Pulmonary artery endothelial cell (primary cell): ENCODE data around the gene SLIT3. TPM values are rescaled to one million over a fixed set of nuclear protein-coding genes. Genes with fewer than 3 reads are reported as not detected.
"Not testable (repeated sequence)": the region's sequence is repeated elsewhere in the genome, so short reads cannot be mapped to it uniquely, and the experiment has no call there.

ENCODE experiments used
- DNase-seq: peaks from one replicate; pipeline ENCODE4 v3.0.0-alpha.2; 2011; ENCODE audit warnings: low read depth, low spot score
- total RNA-seq: library from RNA; depleted of rRNA; stranded (reverse); fragments of >200 nt; gene quantifications from 2 replicates; pipeline ENCODE4 v1.2.3, GENCODE V29; 2014

Gene SLIT3
- total RNA-seq, 1 donor from 2014 or later: 0.99 TPM

- DNase-seq: no peak
These were observed 640.2 kb downstream of the SLIT3 start for GRCh38 chr5:168660691-168661090.

- no peak for DNase-seq
These were observed 641.6 kb downstream of the SLIT3 start for GRCh38 chr5:168659286-168659847.

GRCh38 chr5:168658394-168658793 is 642.5 kb downstream of the SLIT3 start:
- no peak for DNase-seq

GRCh38 chr5:168656633-168657032 is 644.3 kb downstream of the SLIT3 start:
- no peak for DNase-seq

GRCh38 chr5:168655316-168655715 is 645.6 kb downstream of the SLIT3 start:
- no peak for DNase-seq

- no peak for DNase-seq
These were observed 646.7 kb downstream of the SLIT3 start for GRCh38 chr5:168654211-168654721.

GRCh38 chr5:168653626-168654025 is 647.3 kb downstream of the SLIT3 start:
- no peak for DNase-seq

- no peak for DNase-seq
These were observed 649.3 kb downstream of the SLIT3 start for GRCh38 chr5:168651648-168652047.

- no peak for DNase-seq
These were observed 651.6 kb downstream of the SLIT3 start for GRCh38 chr5:168649306-168649705.

- no peak for DNase-seq
These were observed 652.4 kb downstream of the SLIT3 start for GRCh38 chr5:168648576-168648975.

GRCh38 chr5:168648016-168648415 is 652.9 kb downstream of the SLIT3 start:
- no peak for DNase-seq

- DNase-seq: no peak
These were observed 653.9 kb downstream of the SLIT3 start for GRCh38 chr5:168647083-168647482.

- no peak for DNase-seq
These were observed 654.6 kb downstream of the SLIT3 start for GRCh38 chr5:168646335-168646734.

- DNase-seq: no peak
These were observed 655.7 kb downstream of the SLIT3 start for GRCh38 chr5:168645195-168645594.

- DNase-seq: no peak
These were observed 658.9 kb downstream of the SLIT3 start for GRCh38 chr5:168642019-168642418.

- not testable (repeated sequence) for DNase-seq
These were observed 662.1 kb downstream of the SLIT3 start for GRCh38 chr5:168638846-168639245.

GRCh38 chr5:168637793-168638192 is 663.1 kb downstream of the SLIT3 start:
- no peak for DNase-seq

GRCh38 chr5:168637281-168637680 is 663.7 kb downstream of the SLIT3 start:
- DNase-seq: no peak

GRCh38 chr5:168630958-168631357 is 670.0 kb downstream of the SLIT3 start:
- DNase-seq: not testable (repeated sequence)

GRCh38 chr5:168624850-168625364 is 676.0 kb downstream of the SLIT3 start:
- no peak for DNase-seq

- no peak for DNase-seq
These were observed 680.1 kb downstream of the SLIT3 start for GRCh38 chr5:168620807-168621206.

GRCh38 chr5:168614661-168615060 is 686.3 kb downstream of the SLIT3 start:
- no peak for DNase-seq

GRCh38 chr5:168613996-168614395 is 686.9 kb downstream of the SLIT3 start:
- no peak for DNase-seq
